HCT116 (cell line): ENCODE data around the gene SLC38A8.

Experiments used
- CBX3 ChIP-seq: IDR thresholded peaks from 2 replicates; pipeline ENCODE4 v1.6.1; 2012; ENCODE audit warnings: low read depth
- EZH2phosphoT487 ChIP-seq: fragments of 200-600 bp; IDR thresholded peaks from 2 replicates; pipeline ENCODE4 v1.6.1; 2018; ENCODE audit warnings: antibody characterized with exemption, borderline replicate concordance
- JUND ChIP-seq: IDR thresholded peaks from 2 replicates; pipeline ENCODE4 v1.6.1; 2012
- POLR2A ChIP-seq: IDR thresholded peaks from 2 replicates; pipeline ENCODE4 v1.7.0; 2011; ENCODE audit warnings: borderline replicate concordance; ENCODE audit not compliant: insufficient read depth, insufficient read length; ENCODE audit errors: extremely low read depth
- SIN3A ChIP-seq: IDR thresholded peaks from 2 replicates; pipeline ENCODE4 v1.6.1; 2012; ENCODE audit warnings: low read depth
- SP1 ChIP-seq: IDR thresholded peaks from 2 replicates; pipeline ENCODE4 v1.6.1; 2012; ENCODE audit warnings: low read depth
- TCF7L2 ChIP-seq: IDR thresholded peaks from 2 replicates; pipeline ENCODE4 v1.7.0; 2011; ENCODE audit warnings: borderline replicate concordance, inconsistent platforms; ENCODE audit not compliant: insufficient read depth, insufficient read length; ENCODE audit errors: extremely low read depth
- YY1 ChIP-seq: IDR thresholded peaks from 2 replicates; pipeline ENCODE4 v1.6.1; 2011; ENCODE audit warnings: low read length, low read depth, moderate library complexity, mild to moderate bottlenecking; ENCODE audit not compliant: insufficient replicate concordance; ENCODE audit errors: extremely low read depth
- TF ChIP-seq, protein P1 (sequence below), 3 experiments: fragments of 200-600 bp in 1 of 3; sonication (generic) in 1 of 3; IDR thresholded peaks in 2 of 3; conservative IDR thresholded peaks in 1 of 3; 2 replicates each; pipeline ENCODE4 v1.5.1; 2012 to 2017; ENCODE audit warnings: low read depth in 2 of 3, low read length in 2 of 3, antibody characterized with exemption in 1 of 3, borderline replicate concordance in 1 of 3, control low read depth in 1 of 3, mild to moderate bottlenecking in 1 of 3, mixed read lengths in 1 of 3, mixed run types in 1 of 3, moderate library complexity in 1 of 3; ENCODE audit not compliant: insufficient read depth in 1 of 3
- TF ChIP-seq, protein P2 (sequence below): IDR thresholded peaks from 2 replicates; pipeline ENCODE4 v1.6.1; 2012; ENCODE audit warnings: low read depth
- TF ChIP-seq, protein P3 (sequence below): IDR thresholded peaks from 2 replicates; pipeline ENCODE4 v1.6.1; 2012

DNA sequence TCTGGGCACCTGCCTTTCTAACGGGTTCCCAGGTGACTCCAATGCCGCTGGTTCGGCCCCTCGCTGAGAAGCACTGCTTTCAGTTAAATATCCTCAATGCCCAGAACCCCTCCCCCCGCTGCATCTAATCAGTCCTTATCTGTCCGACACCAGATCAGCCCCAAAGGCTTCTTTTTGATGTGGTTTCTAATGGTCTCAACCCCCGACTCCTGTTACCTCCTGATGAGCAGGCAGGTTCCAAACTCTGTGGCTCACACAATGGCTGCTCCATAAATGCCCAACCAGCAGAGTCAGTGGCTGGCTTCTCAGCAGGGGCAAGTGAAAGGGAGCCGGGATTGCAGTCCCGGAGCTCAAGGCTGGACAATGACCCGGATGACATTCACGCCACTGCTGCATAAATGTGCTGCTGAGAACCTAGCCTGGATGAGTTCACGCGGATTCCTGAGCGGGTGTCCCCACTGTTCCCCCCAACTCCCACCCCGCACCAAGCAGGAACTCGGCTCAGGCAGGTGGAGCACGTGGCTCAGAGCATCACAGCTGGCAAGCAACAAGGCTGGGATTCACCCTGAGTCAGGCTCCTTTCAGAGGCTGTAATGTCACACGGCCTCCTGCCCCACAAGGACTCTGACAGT, 1.0 kb upstream of the SLC38A8 start:
- TF ChIP-seq TCF7L2 (no peak), JUND (no peak), POLR2A (no peak), SIN3A (no peak), EZH2phosphoT487 (no peak), SP1 (no peak), YY1 (no peak), CBX3 (no peak)
- TF ChIP-seq, protein P1, sequence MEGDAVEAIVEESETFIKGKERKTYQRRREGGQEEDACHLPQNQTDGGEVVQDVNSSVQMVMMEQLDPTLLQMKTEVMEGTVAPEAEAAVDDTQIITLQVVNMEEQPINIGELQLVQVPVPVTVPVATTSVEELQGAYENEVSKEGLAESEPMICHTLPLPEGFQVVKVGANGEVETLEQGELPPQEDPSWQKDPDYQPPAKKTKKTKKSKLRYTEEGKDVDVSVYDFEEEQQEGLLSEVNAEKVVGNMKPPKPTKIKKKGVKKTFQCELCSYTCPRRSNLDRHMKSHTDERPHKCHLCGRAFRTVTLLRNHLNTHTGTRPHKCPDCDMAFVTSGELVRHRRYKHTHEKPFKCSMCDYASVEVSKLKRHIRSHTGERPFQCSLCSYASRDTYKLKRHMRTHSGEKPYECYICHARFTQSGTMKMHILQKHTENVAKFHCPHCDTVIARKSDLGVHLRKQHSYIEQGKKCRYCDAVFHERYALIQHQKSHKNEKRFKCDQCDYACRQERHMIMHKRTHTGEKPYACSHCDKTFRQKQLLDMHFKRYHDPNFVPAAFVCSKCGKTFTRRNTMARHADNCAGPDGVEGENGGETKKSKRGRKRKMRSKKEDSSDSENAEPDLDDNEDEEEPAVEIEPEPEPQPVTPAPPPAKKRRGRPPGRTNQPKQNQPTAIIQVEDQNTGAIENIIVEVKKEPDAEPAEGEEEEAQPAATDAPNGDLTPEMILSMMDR (IDR thresholded peaks at IDR 0.05 in 2 of 3, conservative IDR thresholded peaks at IDR 0.05 in 1 of 3; ENCODE audit: borderline replicate concordance in 1 of 3, insufficient read depth in 1 of 3, low read depth in 2 of 3, low read length in 2 of 3) = no peak
- TF ChIP-seq, protein P2, sequence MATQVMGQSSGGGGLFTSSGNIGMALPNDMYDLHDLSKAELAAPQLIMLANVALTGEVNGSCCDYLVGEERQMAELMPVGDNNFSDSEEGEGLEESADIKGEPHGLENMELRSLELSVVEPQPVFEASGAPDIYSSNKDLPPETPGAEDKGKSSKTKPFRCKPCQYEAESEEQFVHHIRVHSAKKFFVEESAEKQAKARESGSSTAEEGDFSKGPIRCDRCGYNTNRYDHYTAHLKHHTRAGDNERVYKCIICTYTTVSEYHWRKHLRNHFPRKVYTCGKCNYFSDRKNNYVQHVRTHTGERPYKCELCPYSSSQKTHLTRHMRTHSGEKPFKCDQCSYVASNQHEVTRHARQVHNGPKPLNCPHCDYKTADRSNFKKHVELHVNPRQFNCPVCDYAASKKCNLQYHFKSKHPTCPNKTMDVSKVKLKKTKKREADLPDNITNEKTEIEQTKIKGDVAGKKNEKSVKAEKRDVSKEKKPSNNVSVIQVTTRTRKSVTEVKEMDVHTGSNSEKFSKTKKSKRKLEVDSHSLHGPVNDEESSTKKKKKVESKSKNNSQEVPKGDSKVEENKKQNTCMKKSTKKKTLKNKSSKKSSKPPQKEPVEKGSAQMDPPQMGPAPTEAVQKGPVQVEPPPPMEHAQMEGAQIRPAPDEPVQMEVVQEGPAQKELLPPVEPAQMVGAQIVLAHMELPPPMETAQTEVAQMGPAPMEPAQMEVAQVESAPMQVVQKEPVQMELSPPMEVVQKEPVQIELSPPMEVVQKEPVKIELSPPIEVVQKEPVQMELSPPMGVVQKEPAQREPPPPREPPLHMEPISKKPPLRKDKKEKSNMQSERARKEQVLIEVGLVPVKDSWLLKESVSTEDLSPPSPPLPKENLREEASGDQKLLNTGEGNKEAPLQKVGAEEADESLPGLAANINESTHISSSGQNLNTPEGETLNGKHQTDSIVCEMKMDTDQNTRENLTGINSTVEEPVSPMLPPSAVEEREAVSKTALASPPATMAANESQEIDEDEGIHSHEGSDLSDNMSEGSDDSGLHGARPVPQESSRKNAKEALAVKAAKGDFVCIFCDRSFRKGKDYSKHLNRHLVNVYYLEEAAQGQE = no peak
- TF ChIP-seq, protein P3, sequence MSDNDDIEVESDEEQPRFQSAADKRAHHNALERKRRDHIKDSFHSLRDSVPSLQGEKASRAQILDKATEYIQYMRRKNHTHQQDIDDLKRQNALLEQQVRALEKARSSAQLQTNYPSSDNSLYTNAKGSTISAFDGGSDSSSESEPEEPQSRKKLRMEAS = no peak
